ES-I3 (cell line): ENCODE measurements around the gene CRYBG3.
"Not testable (repeated sequence)": the region's sequence is repeated elsewhere in the genome, so short reads cannot be mapped to it uniquely, and the experiment has no call there.

Source experiments
- H3K36me3 ChIP-seq: 2 replicates; pipeline ENCODE4 v1.6.1; 2013; ENCODE audit warnings: mild to moderate bottlenecking, low read length, control low read depth, moderate library complexity; ENCODE audit not compliant: insufficient read depth
- H3K4me1 ChIP-seq: 2 replicates; pipeline ENCODE4 v1.6.1; 2013; ENCODE audit warnings: mild to moderate bottlenecking, control low read depth, low read length; ENCODE audit not compliant: insufficient read depth
- H3K9ac ChIP-seq: 2 replicates; pipeline ENCODE4 v1.6.1; 2013; ENCODE audit warnings: low read depth, mild to moderate bottlenecking, low read length, moderate library complexity
- H3K9me3 ChIP-seq: 2 replicates; pipeline ENCODE4 v1.6.1; 2013; ENCODE audit warnings: mild to moderate bottlenecking, low read length, moderate library complexity; ENCODE audit not compliant: control insufficient read depth, insufficient read depth

CRYBG3 gene

DNA sequence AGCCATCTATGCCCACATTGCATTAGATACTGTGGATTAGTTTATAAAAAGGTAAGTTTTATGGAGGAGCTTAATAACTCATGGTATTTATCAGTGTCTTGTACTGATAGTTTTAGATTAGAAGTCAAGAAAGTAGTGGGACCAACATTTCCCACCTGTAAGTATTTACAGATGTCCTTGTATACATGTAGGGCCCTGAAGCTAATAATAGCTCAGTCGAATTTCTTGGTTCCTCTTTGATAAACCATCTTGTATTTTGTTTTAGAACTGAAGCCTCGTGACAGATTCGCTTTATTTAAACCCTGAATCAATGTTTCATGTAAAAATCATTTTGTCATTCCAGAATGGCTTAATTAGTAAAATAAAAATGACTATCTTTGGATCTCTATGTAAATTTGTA is 73.4 kb downstream of the CRYBG3 start:
- H3K36me3 ChIP-seq: no peaks in the 10 kb centered on the region
- peaks cover 12% of the 10 kb centered on the region for H3K4me1 ChIP-seq
- no peak overlapping the region for H3K9ac ChIP-seq
- H3K9me3 ChIP-seq: no peaks in the 10 kb centered on the region

GRCh38 chr3:97896129-97896528 is 74.3 kb downstream of the CRYBG3 start:
- no peak overlapping the region for H3K9ac ChIP-seq

GRCh38 chr3:97896547-97896946 is 74.7 kb downstream of the CRYBG3 start:
- no peaks in the 10 kb centered on the region for H3K36me3 ChIP-seq
- H3K9me3 ChIP-seq: no peaks in the 10 kb centered on the region
- peaks cover 12% of the 10 kb centered on the region for H3K4me1 ChIP-seq
- no peak overlapping the region for H3K9ac ChIP-seq

More at GRCh38 chr3:97896129-97896528, 74.3 kb downstream of the CRYBG3 start:
- H3K36me3 ChIP-seq: no peaks in the 10 kb centered on the region
- H3K9me3 ChIP-seq: no peaks in the 10 kb centered on the region
- H3K4me1 ChIP-seq: peaks cover 12% of the 10 kb centered on the region

DNA sequence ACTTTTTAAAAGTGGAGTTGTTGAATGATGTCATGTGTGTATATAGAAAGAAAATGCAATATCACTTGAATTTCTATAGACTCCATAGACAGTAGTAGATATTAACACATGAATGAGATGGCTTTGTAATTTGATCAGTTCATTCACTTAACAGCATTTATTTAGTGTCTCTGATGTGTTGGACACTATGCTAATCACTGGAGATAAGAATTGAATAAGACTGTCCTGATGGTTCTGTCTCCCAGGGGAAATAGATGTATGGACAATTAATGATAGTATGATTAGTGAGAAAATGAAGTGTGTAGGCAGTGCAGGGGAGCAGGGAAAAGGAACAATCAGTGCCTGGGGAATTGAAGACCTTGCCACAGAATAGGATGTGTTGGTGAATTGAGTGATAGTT is 77.5 kb downstream of the CRYBG3 start:
- H3K9ac ChIP-seq: no peak overlapping the region
- no peaks in the 10 kb centered on the region for H3K36me3 ChIP-seq
- H3K9me3 ChIP-seq: no peaks in the 10 kb centered on the region
- peaks cover 12% of the 10 kb centered on the region for H3K4me1 ChIP-seq

DNA sequence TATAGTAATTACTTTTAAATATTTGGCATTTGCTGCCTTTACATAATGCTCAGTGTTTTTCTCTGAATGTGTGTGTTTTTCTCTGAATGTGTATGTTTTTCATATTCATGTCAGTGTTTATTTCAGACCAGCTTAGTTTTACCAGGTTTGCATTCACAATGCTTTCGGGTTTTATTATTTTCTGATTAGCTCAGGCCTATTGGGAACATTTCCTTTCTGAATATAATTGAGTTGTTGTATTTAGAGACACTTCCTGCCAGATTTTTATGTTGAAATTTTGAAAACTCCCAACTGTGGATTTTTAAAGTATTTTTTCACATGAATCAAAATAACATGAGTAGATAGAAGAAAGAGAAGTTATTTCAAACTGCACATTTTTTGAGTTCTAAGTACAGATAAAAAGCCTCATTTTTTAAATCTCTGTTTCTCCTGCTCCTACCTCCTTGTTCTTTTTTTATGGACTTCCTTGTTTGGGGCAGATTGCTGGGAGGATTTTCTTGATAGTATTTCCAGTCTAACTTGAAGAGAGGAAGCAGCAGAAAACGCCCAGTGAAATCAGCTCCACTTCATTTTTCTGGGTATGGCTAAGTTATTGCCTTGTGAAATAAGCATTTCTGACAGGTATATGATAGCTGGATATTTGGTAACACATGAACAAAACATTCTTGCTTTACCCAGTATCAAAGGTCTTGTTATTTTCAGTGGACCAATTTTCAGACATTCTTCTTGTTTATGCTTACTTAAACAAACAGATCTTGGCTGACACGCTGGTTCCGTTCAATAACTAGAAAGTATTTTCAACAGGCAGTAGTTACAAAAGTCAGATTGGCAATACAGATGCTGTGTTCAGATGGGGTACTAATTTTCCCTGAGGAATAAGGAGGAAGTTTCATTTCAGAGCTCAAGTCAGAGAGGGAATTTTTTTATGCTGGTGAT is 79.8 kb downstream of the CRYBG3 start:
- no peaks in the 10 kb centered on the region for H3K9me3 ChIP-seq
- no peaks in the 10 kb centered on the region for H3K36me3 ChIP-seq
- H3K9ac ChIP-seq: no peak overlapping the region
- no peaks in the 10 kb centered on the region for H3K4me1 ChIP-seq

- H3K9ac ChIP-seq, H3K4me1 ChIP-seq, H3K9me3 ChIP-seq, H3K36me3 ChIP-seq: not testable (repeated sequence)
These were observed 88.0 kb downstream of the CRYBG3 start for GRCh38 chr3:97909830-97910229.

- H3K9ac ChIP-seq: peak overlapping the region; percentile 56
- H3K36me3 ChIP-seq, H3K4me1 ChIP-seq, H3K9me3 ChIP-seq: not testable (repeated sequence)
These were observed 88.5 kb downstream of the CRYBG3 start for GRCh38 chr3:97910236-97910831.

DNA sequence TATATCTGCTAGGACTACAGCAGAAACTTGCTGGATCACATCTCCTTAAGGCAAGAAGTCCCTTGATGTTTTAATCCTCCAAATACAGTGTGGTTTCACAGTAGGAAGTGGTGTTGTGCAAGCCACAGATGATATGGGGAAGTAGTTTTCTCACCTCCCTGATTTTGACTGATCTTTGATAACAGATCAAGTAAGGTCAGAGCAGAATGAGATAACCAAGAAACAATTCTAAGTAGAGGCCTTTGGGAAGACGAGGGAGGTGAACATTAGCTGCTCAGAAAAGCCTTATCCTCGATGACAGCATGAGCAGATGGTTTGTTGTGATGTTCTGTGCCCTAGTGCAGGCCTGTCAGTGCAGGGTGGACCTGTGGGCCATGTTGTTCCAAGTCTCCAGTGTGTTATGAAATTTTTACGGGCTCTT is 89.1 kb downstream of the CRYBG3 start:
- Histone ChIP-seq H3K4me1 (no peaks in the 10 kb centered on the region), H3K9ac (peak overlapping the region; percentile 56; the same call in 1 of the 2 replicates), H3K36me3 (no peaks in the 10 kb centered on the region), H3K9me3 (no peaks in the 10 kb centered on the region)

DNA sequence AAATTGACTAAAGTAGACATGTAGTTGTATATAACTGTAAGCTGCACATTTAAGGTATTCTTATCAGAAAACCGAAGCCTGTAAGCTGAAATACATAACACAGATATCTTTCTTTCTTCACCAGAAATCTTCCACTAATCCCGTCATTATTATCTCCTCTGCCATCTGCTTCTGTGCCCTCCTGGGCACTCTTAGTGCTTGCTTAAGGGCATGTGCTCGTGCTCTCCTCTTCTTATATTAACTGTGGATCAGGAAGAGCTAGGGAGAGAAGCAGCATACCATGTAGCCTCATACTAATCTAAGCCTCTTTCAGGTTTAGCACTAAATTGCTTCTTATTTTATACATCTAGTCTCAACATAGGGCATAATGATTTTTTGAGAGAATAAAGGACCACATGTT is 89.6 kb downstream of the CRYBG3 start:
- no peak overlapping the region for H3K9ac ChIP-seq
- no peaks in the 10 kb centered on the region for H3K4me1 ChIP-seq
- H3K36me3 ChIP-seq: no peaks in the 10 kb centered on the region
- H3K9me3 ChIP-seq: no peaks in the 10 kb centered on the region

GRCh38 chr3:97914388-97914787 is 92.6 kb downstream of the CRYBG3 start:
- Histone ChIP-seq H3K4me1 (no peaks in the 10 kb centered on the region), H3K9ac (no peak overlapping the region), H3K36me3 (no peaks in the 10 kb centered on the region), H3K9me3 (no peaks in the 10 kb centered on the region)

DNA sequence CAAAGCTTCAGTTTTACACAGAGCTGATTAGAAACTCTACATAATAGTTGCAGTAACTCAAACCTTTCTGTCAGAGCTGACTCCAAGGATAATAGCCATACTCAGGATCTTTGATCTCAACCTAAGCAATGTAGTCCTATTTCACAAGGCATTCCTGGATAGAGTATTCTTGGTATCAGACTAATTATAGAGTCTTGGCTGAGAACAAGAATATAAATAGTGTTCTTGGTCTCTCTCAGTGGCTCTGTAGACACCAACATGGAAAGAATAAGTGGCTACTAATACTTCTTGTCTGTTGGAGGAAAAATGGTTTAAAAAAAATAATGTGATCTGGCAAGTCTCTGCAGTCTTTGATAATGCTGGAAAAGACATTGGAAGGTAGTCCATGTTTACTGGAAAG is 94.8 kb downstream of the CRYBG3 start:
- no peaks in the 10 kb centered on the region for H3K36me3 ChIP-seq

GRCh38 chr3:97917813-97918536 is 96.2 kb downstream of the CRYBG3 start:
- H3K9ac ChIP-seq: no peak overlapping the region
- H3K36me3 ChIP-seq: no peaks in the 10 kb centered on the region
- no peaks in the 10 kb centered on the region for H3K9me3 ChIP-seq
- H3K4me1 ChIP-seq: no peaks in the 10 kb centered on the region

More for the DNA sequence above, 94.8 kb downstream of the CRYBG3 start:
- no peak overlapping the region for H3K9ac ChIP-seq
- H3K4me1 ChIP-seq: no peaks in the 10 kb centered on the region
- no peaks in the 10 kb centered on the region for H3K9me3 ChIP-seq

- no peak overlapping the region for H3K9ac ChIP-seq
- no peaks in the 10 kb centered on the region for H3K36me3 ChIP-seq
- H3K9me3 ChIP-seq: no peaks in the 10 kb centered on the region
- no peaks in the 10 kb centered on the region for H3K4me1 ChIP-seq
These were observed 105.9 kb downstream of the CRYBG3 start for GRCh38 chr3:97927704-97928103.

- peaks cover under 1% of the 10 kb centered on the region; the same call in 1 of the 2 replicates for H3K36me3 ChIP-seq
- no peaks in the 10 kb centered on the region for H3K4me1 ChIP-seq
- no peak overlapping the region for H3K9ac ChIP-seq
- H3K9me3 ChIP-seq: no peaks in the 10 kb centered on the region
These were observed 107.2 kb downstream of the CRYBG3 start for GRCh38 chr3:97928986-97929385.
